A549 (cell line): ENCODE measurements around the gene CDAN1.

ENCODE experiments used
- HOXA7 ChIP-seq: fragments of 250-450 bp; sonication (Bioruptor Pico); IDR thresholded peaks from 2 replicates; pipeline ENCODE4 v1.5.0; 2020; ENCODE audit warnings: mild to moderate bottlenecking, moderate library complexity
- RAD21 ChIP-seq, 2 experiments: fragments of >200 bp in 1 of 2; sonication (Bioruptor Twin) in 1 of 2; formaldehyde crosslinking in 1 of 2; IDR thresholded peaks in 1 of 2; conservative IDR thresholded peaks in 1 of 2; 2 replicates in 1 of 2; 3 replicates in 1 of 2; pipeline ENCODE4 v1.6.1; 2012 to 2018; ENCODE audit warnings: inconsistent platforms in 1 of 2
- TP53 ChIP-seq: fragments of 250-450 bp; sonication (Bioruptor Pico); IDR thresholded peaks from 2 replicates; pipeline ENCODE4 v1.5.0; 2021; ENCODE audit warnings: mild to moderate bottlenecking, moderate library complexity
- TF ChIP-seq, protein P1 (sequence below): fragments of >200 bp; sonication (Bioruptor Twin); formaldehyde crosslinking; IDR thresholded peaks from 3 replicates; pipeline ENCODE4 v1.5.1; 2016

DNA sequence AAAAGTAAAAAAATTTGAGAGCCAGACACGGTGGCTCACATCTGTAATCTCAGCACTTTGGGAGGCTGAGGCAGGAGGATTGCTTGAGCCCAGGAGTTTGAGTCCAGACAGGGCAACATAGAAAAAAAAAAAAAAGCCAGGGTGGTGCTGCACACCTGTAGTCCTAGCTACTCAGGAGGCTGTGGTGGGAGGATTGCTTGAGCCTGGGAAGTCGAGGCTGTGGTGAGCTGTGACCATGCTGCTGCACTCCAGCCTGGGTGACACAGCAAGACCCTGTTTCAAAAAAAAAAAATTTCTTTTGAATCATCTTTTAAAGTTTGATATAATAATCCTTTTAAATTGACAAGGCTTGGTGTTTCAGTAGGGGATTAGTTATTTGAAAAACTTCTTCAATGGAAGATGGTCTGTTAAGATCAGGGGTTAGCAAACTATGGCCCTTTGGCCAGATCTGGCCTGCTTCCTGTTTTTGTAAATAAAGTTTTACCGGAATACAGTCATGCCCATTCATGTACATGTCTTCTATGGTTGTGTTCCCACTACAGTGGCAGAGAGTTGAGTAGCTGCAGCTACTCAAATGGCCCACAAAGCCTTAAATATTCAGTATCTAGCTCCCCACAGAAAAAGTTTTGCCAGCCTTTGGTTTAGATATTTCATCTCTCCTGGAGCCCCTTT, 28.9 kb downstream of the CDAN1 start:
- TF ChIP-seq, protein P1, sequence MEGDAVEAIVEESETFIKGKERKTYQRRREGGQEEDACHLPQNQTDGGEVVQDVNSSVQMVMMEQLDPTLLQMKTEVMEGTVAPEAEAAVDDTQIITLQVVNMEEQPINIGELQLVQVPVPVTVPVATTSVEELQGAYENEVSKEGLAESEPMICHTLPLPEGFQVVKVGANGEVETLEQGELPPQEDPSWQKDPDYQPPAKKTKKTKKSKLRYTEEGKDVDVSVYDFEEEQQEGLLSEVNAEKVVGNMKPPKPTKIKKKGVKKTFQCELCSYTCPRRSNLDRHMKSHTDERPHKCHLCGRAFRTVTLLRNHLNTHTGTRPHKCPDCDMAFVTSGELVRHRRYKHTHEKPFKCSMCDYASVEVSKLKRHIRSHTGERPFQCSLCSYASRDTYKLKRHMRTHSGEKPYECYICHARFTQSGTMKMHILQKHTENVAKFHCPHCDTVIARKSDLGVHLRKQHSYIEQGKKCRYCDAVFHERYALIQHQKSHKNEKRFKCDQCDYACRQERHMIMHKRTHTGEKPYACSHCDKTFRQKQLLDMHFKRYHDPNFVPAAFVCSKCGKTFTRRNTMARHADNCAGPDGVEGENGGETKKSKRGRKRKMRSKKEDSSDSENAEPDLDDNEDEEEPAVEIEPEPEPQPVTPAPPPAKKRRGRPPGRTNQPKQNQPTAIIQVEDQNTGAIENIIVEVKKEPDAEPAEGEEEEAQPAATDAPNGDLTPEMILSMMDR: no peak
- TF ChIP-seq RAD21 (conservative IDR thresholded peaks at IDR 0.05 in 1 of 2, IDR thresholded peaks at IDR 0.05 in 1 of 2): no peak
- TF ChIP-seq TP53 (CRISPR knock-in tag): no peak
- TF ChIP-seq HOXA7 (CRISPR knock-in tag): no peak
